ENCODE data around the gene DIS3.

DNA sequence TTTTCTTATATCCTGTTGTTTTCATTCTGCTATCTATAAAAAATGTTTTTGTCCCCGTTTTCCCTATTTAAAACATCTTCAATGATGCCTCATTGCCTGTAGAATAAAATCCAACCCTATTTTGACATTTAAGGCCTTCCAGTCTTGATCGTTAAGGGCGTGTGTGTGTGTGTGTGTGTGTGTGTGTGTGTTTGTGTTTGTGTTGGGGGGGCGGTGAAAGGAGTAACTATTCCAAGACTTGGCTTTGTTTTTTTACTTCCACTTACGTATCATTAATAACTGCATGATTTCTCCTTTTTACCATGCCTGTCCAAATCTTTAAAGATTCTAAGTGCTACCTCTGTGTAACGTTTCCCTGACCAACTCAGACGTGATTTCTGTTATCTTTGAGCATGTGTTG lies 1.0 kb upstream of the DIS3 start:
- TF ChIP-seq, protein P1, sequence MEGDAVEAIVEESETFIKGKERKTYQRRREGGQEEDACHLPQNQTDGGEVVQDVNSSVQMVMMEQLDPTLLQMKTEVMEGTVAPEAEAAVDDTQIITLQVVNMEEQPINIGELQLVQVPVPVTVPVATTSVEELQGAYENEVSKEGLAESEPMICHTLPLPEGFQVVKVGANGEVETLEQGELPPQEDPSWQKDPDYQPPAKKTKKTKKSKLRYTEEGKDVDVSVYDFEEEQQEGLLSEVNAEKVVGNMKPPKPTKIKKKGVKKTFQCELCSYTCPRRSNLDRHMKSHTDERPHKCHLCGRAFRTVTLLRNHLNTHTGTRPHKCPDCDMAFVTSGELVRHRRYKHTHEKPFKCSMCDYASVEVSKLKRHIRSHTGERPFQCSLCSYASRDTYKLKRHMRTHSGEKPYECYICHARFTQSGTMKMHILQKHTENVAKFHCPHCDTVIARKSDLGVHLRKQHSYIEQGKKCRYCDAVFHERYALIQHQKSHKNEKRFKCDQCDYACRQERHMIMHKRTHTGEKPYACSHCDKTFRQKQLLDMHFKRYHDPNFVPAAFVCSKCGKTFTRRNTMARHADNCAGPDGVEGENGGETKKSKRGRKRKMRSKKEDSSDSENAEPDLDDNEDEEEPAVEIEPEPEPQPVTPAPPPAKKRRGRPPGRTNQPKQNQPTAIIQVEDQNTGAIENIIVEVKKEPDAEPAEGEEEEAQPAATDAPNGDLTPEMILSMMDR (IDR thresholded peaks at IDR 0.05) = no peak
- no peak for TF ChIP-seq POLR2A (IDR thresholded peaks at IDR 0.05)
